ENCODE results near the gene TTLL9.

TTLL9 gene

DNA sequence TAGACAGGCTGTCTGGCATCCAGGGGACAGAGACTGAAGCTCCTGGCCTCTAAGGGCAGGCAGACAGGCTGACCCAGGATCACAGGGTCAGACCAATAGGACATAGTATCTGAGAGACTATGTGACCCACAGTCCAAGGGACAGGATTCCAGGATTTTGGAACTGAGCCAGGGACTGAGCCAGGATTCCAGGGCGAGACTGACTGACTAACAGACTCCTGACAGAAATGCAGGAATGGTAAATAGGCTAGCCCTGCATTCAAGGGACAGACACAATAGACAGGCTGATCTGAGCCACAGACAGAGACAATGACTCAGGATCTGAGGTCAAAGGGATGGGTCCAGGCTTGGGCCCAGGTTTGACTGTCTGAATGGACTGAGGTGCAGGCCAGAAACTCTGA is 117.3 kb downstream of the TTLL9 start:
- no peak for DNase-seq (ENCODE audit: low read depth)
- H3K4me3 ChIP-seq (ENCODE audit: low read depth, low read length) = no peak overlapping the region
- TF ChIP-seq POLR2A (IDR thresholded peaks at IDR 0.05; ENCODE audit: extremely low read depth, insufficient read length) (no peak), MYC (IDR thresholded peaks at IDR 0.05; ENCODE audit: low read depth, low read length) (no peak)
- TF ChIP-seq, protein P1, sequence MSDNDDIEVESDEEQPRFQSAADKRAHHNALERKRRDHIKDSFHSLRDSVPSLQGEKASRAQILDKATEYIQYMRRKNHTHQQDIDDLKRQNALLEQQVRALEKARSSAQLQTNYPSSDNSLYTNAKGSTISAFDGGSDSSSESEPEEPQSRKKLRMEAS (IDR thresholded peaks at IDR 0.05; ENCODE audit: low read depth, low read length) = no peak
- TF ChIP-seq, protein P2, sequence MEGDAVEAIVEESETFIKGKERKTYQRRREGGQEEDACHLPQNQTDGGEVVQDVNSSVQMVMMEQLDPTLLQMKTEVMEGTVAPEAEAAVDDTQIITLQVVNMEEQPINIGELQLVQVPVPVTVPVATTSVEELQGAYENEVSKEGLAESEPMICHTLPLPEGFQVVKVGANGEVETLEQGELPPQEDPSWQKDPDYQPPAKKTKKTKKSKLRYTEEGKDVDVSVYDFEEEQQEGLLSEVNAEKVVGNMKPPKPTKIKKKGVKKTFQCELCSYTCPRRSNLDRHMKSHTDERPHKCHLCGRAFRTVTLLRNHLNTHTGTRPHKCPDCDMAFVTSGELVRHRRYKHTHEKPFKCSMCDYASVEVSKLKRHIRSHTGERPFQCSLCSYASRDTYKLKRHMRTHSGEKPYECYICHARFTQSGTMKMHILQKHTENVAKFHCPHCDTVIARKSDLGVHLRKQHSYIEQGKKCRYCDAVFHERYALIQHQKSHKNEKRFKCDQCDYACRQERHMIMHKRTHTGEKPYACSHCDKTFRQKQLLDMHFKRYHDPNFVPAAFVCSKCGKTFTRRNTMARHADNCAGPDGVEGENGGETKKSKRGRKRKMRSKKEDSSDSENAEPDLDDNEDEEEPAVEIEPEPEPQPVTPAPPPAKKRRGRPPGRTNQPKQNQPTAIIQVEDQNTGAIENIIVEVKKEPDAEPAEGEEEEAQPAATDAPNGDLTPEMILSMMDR (IDR thresholded peaks at IDR 0.05; ENCODE audit: low read depth, low read length) = no peak

DNA sequence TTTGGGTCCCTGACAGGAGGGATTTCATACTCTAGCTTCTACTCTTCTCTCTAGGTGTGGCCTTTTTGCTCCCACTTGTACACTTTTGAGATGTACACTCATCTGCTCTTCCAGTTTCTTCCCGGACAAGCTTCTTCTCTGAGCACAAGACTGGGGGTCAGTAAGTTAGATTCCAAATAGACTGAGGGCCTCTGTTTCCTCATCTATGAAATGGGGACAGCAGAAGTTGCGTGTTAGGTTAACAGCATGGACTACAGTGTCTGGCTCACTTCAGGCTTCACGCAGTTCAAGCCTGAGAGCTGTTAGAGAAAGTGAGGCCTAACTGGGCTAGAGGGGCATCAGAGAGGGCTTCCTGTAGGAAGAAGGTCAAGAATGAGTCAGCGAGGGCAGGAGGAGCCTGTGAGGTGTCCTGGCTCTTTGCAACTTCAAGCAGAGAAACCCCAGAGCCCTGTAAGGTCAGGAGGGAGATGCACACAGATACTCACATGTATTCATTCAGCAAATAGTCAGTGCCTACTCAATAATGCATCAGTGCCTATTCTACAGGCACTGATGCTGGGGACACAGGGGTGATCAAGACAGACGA is 118.1 kb downstream of the TTLL9 start:
- no peak for DNase-seq (ENCODE audit: low read depth)
- TF ChIP-seq, protein P1 (IDR thresholded peaks at IDR 0.05; ENCODE audit: low read depth, low read length) = no peak
- TF ChIP-seq, protein P2 (IDR thresholded peaks at IDR 0.05; ENCODE audit: low read depth, low read length) = no peak
- no peak for TF ChIP-seq POLR2A (IDR thresholded peaks at IDR 0.05; ENCODE audit: extremely low read depth, insufficient read length)
- TF ChIP-seq MYC (IDR thresholded peaks at IDR 0.05; ENCODE audit: low read depth, low read length) = no peak
- H3K4me3 ChIP-seq (ENCODE audit: low read depth, low read length) = no peak overlapping the region

GRCh38 chr20:31989030-31989645 is 118.7 kb downstream of the TTLL9 start:
- no peak for DNase-seq (ENCODE audit: low read depth)
- TF ChIP-seq, protein P2 (IDR thresholded peaks at IDR 0.05; ENCODE audit: low read depth, low read length) = no peak
- no peak for TF ChIP-seq MYC (IDR thresholded peaks at IDR 0.05; ENCODE audit: low read depth, low read length)
- no peak for TF ChIP-seq POLR2A (IDR thresholded peaks at IDR 0.05; ENCODE audit: extremely low read depth, insufficient read length)
- TF ChIP-seq, protein P1 (IDR thresholded peaks at IDR 0.05; ENCODE audit: low read depth, low read length) = no peak
- H3K4me3 ChIP-seq (ENCODE audit: low read depth, low read length) = no peak overlapping the region

GRCh38 chr20:31990641-31991338 is 120.4 kb downstream of the TTLL9 start:
- TF ChIP-seq MYC (IDR thresholded peaks at IDR 0.05; ENCODE audit: low read depth, low read length) (no peak), POLR2A (IDR thresholded peaks at IDR 0.05; ENCODE audit: extremely low read depth, insufficient read length) (no peak)
- TF ChIP-seq, protein P2 (IDR thresholded peaks at IDR 0.05; ENCODE audit: low read depth, low read length) = no peak
- TF ChIP-seq, protein P1 (IDR thresholded peaks at IDR 0.05; ENCODE audit: low read depth, low read length) = no peak
- H3K4me3 ChIP-seq (ENCODE audit: low read depth, low read length) = no peak overlapping the region
- no peak for DNase-seq (ENCODE audit: low read depth)

- TF ChIP-seq, protein P1 (IDR thresholded peaks at IDR 0.05; ENCODE audit: low read depth, low read length) = no peak
- TF ChIP-seq, protein P2 (IDR thresholded peaks at IDR 0.05; ENCODE audit: low read depth, low read length) = no peak
- TF ChIP-seq POLR2A (IDR thresholded peaks at IDR 0.05; ENCODE audit: extremely low read depth, insufficient read length) (no peak), MYC (IDR thresholded peaks at IDR 0.05; ENCODE audit: low read depth, low read length) (no peak)
- no peak for DNase-seq (ENCODE audit: low read depth)
- H3K4me3 ChIP-seq (ENCODE audit: low read depth, low read length) = no peak overlapping the region
Observed at GRCh38 chr20:31991339-31991705, 120.9 kb downstream of the TTLL9 start.

Measured in NB4 (cell line).